WI38 (cell line): Measurements from ENCODE around the gene PACRGL.
"Not testable (repeated sequence)": the region's sequence is repeated elsewhere in the genome, so short reads cannot be mapped to it uniquely, and the experiment has no call there.

Source experiments
- H3K4me3 ChIP-seq: 2 replicates; pipeline ENCODE4 v1.5.1; 2011; ENCODE audit warnings: low read depth, mild to moderate bottlenecking, control low read depth, low read length
- CTCF ChIP-seq: IDR thresholded peaks from 2 replicates; pipeline ENCODE4 v1.5.1; 2012; ENCODE audit warnings: low read depth, mild to moderate bottlenecking, control low read depth, low read length

The PACRGL gene

DNA sequence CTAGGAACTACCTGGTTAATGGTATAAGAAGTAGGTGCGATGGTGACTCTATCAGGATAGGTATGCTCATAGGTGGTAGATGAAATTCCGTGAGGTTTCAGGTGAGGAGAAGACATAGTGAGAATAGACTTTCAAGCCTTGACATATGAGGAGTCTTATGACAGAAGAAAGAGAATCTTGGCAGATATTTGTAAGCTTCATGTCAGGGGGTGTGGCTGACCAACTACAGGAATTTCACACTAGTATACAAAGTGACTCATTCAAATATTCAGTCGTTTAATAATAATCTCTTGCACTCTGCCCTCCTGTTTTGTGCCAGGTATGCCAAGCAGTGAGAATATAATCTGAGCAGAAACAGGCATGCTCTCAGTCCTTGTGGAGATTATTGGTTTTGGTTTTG, 22.8 kb downstream of the PACRGL start:
- no peak overlapping the region for H3K4me3 ChIP-seq
- no peak for TF ChIP-seq CTCF

DNA sequence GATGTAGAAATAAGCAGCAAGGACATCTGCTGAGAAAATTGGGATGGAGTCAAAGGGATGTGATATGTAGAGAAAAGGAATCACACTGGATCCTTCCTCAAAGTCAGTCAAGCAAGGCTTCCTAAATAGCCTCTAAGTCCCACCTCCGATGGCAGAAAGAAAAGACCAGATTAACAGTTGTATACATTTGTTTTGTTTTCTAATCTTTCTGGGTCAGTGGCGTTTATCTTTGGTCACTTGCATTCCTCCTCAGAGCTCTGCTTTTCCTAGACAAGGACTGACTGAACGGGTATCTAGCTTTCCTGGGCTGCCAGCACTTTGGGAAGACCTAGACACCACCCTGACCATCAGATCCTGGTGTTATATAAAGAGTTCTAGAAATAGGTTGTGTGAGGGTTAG, 23.2 kb downstream of the PACRGL start:
- no peak overlapping the region for H3K4me3 ChIP-seq
- no peak for TF ChIP-seq CTCF

DNA sequence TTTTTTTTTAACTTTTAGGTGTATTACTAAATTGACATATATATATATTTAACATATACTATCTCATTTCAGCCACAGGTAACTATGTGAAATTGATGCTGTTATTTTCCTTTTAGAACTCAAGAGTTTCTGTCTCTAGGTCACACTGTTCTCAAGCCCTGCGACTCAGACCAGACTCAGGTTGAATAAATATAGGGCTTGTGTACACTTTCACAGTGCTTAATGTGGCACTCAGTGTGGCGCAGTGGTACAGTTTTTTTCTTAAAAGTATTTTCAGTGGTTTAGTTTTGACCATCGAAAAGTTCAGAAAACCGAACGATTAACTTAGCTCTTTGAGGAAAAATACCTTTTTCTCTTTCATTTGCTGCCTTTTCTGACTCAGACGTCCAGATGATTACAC, 24.7 kb downstream of the PACRGL start:
- no peak overlapping the region for H3K4me3 ChIP-seq
- TF ChIP-seq CTCF = no peak

DNA sequence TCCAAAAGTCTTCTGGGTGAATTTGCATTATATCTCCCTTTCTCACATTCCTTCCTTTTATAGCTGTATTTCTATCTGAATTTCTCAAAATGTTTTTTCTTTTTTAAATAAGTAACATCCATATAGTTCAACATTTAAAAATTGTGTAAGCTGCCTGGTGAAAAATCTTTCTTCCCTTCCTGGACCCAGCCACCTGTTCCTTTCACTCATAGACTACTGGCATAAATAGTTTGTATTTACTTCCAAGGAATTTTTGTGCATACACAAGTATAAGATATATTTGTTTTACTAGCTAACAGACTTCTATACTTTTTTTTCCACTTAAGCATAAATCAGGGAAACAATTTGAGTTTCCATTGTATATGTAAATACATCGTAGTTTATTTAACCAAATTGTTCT, 35.7 kb downstream of the PACRGL start:
- H3K4me3 ChIP-seq = no peak overlapping the region
- no peak for TF ChIP-seq CTCF

DNA sequence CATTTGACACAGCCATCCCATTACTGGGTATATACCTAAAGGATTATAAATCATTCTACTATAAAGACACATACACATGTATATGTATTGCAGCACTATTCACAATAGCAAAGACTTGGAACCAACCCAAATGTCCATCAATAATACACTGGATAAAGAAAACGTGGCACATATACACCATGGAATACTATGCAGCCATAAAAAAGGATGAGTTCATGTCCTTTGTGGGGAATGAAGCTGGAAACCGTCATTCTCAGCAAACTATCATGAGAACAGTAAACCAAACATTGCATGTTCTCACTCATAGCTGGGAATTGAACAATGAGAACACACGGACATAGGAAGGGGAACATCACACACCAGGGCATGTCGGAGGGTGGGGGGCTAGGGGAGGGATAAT, 45.7 kb downstream of the PACRGL start:
- not testable (repeated sequence) for H3K4me3 ChIP-seq

DNA sequence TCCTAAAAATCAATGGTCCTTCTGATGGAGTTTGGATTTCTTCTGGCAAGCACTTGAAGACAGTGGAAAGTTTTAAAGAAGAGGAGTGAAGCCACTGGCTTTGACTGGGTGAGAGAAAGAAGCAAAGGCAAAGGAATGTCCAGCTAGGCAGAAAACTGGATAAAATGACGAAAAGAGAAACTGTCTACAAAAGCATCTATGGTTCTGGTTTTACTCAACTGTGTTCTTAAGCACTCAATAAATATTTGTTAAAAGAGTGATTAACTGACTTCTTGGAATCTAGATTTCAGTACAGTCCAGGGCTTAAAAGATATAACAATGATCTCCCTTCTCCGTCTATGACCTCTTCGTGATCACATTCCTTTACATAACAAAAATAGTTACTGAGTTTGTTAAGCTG, 52.4 kb downstream of the PACRGL start:
- no peak for TF ChIP-seq CTCF
- H3K4me3 ChIP-seq = no peak overlapping the region

DNA sequence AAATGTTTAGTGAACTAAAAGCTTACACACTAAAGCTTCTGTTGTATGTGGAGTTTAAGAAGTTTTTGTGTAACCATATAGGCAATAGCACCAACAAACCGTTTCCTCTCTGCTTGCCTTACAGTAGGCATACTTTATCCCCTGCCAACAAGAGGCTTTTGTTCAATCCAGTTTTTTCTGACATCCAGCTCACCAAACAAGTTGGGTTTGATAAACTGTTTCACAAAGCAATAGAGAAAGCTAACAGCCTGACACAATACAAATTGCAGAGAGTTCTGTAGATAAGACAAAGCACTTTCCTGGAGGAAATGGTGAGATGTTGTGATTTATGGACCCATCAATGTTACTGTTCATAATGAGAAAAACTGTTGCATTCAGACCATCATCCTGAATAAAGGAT, 53.8 kb downstream of the PACRGL start:
- H3K4me3 ChIP-seq = no peak overlapping the region

More for the DNA sequence above, 53.8 kb downstream of the PACRGL start:
- no peak for TF ChIP-seq CTCF
